AG20443 (cell line): ENCODE data around the gene CNOT11.
A peak's percentile ranks its signal among the peaks of the same experiment; 100 is the strongest.
"Not testable (repeated sequence)": the region's sequence is repeated elsewhere in the genome, so short reads cannot be mapped to it uniquely, and the experiment has no call there.

Experiments
- DNase-seq: peaks from one replicate; pipeline ENCODE4 v3.0.0; 2012; ENCODE audit warnings: low spot score, mixed read lengths

Gene CNOT11

DNA sequence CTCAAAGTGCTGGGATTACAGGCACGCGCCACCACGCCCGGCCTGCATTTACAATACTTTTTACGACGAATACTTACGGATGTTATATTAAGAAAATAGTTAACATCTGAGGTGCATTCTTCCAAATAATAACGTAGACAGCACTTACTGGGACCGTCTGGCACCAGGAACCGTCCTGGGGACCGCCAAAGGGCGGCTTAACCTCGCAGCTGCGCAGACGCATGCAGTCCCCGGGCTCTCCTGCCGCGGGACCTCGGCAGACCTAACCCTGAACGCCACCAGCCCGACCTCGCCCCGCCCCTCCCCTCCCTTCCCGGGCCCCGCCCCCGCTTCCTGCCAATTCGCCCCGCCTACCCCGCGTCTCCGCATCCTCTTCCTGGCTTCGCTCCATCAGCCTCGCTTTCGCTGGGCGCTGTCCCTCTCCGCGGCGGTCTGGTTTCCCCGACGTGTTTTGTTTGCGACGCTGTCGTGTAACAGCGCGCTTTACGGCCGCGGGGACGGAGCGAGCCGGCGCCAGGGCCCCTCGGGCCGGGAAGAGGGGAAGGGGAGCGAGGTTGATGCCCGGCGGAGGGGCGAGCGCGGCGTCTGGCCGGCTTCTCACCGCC is at the start of gene CNOT11:
Gene CNOT11, plus strand, starts transcription at position 479 of the 605 bp plus-strand sequence. Its CDS starts 79 bp downstream, at position 558.
- peak; percentile 99 for DNase-seq

GRCh38 chr2:101204400-101205115 is 48.1 kb upstream of the CNOT11 start:
- DNase-seq: no peak

GRCh38 chr2:101205521-101206479 is 46.9 kb upstream of the CNOT11 start:
- DNase-seq: peak; percentile 89

DNA sequence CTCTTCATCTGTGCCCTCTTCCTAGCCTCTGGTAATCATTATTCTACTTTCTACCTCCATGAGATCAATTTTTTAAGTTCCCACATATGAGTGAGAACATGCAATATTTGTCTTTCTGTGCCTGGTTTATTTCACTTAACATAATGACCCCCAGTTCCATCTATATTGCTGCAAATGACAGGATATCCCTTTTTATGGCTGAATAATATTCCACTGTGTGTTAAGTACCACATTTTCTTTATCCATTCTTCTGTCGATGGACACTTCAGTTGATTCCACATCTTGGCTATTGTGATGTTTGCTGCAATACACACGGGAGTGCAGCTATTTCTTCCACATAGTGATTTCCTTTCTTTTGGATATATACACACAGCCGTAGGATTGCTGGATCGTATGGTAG is 43.9 kb upstream of the CNOT11 start:
- DNase-seq: no peak

- no peak for DNase-seq
Measured at GRCh38 chr2:101219246-101219645, 33.4 kb upstream of the CNOT11 start.

GRCh38 chr2:101220091-101220490 is 32.6 kb upstream of the CNOT11 start:
- DNase-seq: not testable (repeated sequence)

DNA sequence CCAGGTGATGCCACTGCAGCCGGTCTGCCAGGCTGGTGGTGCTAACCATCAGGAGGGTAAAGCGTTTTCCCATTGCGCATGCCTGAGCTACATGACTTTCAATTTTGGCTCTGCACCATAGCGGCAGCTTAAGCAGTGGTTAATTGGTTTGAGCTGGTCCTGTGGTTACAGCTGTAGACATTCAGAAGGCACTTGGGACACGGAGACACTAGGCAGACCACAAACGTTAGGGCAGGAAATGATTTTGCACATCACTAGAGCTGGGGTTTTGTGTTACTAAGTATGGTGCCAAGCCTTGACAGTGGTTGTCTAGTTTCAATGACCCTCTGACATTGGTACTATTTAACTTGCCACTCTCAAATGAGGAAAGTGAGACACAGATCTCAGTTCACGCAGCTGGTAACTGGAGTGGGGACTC is 28.9 kb upstream of the CNOT11 start:
- peak; percentile 33 for DNase-seq

DNA sequence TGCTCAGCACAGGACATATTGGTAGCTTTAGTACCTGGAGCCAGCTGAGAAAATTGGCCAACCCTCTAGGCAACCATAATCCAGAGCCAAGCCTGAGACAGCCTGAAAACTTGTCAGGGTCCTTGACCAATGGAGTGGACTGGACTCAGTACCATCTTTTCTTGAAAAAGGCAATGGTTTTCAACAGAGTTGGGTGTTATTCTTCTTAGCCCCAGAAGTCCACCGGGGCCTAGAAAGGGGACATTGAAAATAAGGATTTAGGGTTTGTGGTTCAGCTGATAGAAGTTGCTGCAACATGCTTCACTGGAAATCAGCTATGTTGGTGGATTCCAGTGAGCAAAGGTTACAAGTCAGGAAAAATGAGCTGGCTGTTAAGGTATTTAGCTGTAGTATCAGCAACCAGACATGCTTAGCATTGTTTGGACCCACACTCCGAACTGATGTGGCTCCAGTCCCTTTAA is 22.1 kb upstream of the CNOT11 start:
- peak; percentile 39 for DNase-seq

DNA sequence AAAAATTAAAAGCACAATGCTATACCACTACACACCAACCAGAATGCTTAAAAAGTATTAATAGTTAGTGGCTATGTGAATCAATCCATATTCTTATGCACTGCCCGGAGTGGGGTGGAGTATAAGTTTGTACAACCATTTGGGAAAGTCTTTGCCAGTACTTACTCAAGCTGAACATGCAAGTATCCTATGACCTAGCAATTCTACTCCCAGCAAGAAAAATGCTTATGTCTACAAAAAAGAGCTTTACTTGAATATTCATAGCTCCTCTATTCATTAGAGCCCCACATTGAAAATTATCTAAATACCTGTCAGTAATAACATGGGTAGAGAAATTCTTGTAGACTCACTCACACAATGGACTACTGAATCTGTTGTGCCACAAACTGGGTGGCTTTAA is 21.4 kb upstream of the CNOT11 start:
- no peak for DNase-seq

GRCh38 chr2:101231937-101232730 is 20.6 kb upstream of the CNOT11 start:
- DNase-seq: no peak

GRCh38 chr2:101232770-101233169 is 19.9 kb upstream of the CNOT11 start:
- DNase-seq: no peak

DNA sequence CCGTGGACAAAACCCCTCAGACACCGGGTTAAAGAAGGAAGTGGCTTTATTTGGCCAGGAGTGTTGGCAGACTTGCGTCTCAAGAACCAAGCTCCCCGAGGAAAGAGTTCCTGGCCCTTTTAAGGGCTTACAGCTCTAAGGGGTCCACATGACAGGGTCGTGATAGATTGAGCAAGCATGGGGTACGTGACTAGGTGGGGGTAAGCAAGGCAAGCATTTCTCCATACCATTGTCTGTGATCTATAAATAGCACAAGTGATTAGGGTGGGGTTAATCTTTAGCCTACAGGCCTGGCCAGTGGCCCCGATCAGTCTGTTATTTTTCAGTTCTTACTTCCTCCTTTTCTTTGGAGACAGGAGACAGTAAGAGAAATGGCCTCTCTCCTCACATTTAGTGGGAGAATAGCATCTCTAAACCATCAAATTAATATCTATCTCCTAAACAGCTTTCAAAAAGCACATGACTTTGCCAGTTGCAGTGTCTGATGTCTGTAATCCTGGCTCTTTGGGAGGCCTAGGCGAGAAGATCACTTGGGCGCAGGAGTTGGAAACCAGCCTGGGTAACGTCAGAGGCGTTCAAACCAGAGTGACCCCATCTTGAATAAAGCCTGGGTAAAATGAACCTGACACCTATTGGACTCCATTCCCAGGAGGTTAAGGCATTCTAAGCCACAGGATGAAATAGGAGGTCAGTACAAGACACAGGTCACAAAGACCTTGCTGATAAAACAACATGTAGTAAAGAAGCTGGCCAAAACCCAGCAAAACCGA is 18.3 kb upstream of the CNOT11 start:
- DNase-seq: no peak

DNA sequence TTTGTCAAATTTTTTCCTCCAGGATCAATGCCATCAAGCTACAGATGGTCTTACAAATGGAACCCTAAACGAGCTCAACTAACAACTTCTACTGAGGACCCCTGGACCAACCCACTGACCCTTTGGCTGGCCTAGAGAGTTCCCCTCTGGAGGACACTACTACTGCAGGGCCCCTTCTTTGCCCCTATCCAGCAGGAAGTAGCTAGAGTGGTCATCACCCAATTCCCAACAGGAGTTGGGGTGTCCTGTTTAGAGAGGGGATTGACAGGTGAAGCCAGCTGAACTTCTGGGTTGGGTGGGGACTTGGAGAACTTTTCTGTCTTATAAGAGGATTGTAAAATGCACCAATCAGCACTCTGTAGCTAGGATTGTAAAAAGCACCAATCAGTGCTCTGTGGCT is 16.7 kb upstream of the CNOT11 start:
- DNase-seq: not testable (repeated sequence)

DNA sequence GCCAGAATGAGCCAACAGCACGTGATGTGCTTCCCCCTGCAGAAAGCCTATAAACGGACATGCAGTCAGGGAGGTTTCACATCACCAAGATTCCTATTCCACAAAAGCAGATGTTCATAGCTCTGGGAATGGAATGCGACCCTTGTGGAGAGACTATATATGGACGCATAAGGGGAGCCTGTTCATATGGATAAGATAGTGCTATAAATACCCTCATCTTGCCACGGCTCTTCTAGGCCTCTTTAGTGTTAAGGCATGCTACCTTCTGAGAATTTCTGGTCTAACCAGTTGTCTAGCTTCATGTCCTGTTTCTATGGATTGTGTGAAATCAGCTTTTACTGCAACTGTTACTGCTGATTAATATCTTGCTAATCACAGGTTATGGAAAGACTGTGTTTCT is 14.7 kb upstream of the CNOT11 start:
- DNase-seq: not testable (repeated sequence)

- no peak for DNase-seq
Measured at GRCh38 chr2:101238930-101239759, 13.5 kb upstream of the CNOT11 start.

DNA sequence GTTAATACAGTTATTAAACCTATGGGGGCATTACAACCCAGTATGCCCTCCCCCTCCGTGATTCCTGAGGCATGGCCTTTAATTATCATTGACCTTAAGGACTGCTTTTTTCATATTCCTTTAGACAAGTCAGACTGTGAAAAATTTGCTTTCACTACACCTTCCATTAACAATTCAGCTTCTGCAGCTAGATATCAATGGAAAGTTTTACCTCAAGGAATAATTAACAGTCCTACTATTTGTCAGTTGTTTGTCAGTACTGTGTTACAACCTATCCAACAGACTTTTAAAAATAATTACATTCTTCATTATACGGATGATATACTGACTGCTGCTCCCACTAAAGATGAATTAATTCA is 12.9 kb upstream of the CNOT11 start:
- DNase-seq: not testable (repeated sequence)

DNA sequence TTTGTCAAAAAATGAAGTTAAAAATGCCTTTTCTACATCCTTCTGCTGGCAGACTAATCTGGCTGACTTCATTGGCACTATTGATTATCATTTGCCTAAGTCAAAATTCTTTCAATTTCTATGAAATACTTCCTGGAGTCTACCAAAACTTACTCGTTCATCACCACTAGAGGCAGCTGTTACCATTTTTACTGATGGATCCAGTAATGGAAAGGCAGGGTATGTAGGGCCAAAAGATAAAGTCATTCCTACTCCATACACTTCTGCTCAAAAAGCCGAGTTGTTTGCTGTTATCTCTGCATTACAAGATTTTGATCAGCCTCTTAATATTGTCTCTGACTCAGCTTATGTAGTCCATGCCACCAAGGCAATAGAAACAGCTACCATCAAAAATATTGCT is 12.0 kb upstream of the CNOT11 start:
- DNase-seq: not testable (repeated sequence)

DNA sequence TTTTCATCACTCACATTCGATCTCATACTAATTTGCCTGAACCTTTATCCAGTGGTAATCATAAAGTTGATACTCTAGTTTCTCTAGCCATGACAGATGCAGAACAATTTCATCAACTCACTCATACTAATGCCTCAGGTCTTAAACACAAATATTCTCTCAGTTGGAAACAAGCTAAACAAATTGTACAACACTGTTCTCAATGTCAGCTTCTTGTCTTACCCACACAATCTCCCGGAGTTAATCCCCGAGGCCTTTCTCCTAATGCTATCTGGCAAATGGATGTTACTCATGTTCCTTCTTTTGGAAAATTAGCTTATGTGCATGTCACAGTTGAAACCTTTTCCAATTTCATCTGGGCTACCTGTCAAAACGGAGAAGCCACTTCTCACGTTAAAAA is 11.5 kb upstream of the CNOT11 start:
- DNase-seq: no peak

GRCh38 chr2:101244373-101244772 is 8.3 kb upstream of the CNOT11 start:
- DNase-seq: not testable (repeated sequence)

- DNase-seq: not testable (repeated sequence)
Measured at GRCh38 chr2:101244899-101245298, 7.8 kb upstream of the CNOT11 start.
